CD4-positive, alpha-beta T cell treated with Interleukin-2 at 100 ng/mL for 4 hours (primary cell): ENCODE data around the gene ACTMAP.
"Not testable (repeated sequence)": the region's sequence is repeated elsewhere in the genome, so short reads cannot be mapped to it uniquely, and the experiment has no call there.

Experiments
- DNase-seq: peaks from one replicate; pipeline ENCODE4 v3.0.0-alpha.2; 2020; ENCODE audit warnings: low spot score

Gene ACTMAP

GRCh38 chr19:40750058-40750873, at the start of gene ACTMAP:
ACTMAP (minus strand) TSS chr19:40750477; CDS start chr19:40749803, 674 bp downstream.
- peak; percentile 100 for DNase-seq

GRCh38 chr19:40799558-40800338, 49.5 kb upstream of the ACTMAP start:
- no peak for DNase-seq

- peak; percentile 100 for DNase-seq
Measured at GRCh38 chr19:40798683-40799557, 48.6 kb upstream of the ACTMAP start, which contains the start of gene EGLN2. EGLN2 (plus strand) TSS chr19:40799191; CDS start chr19:40800573, 1,382 bp downstream.

- peak; percentile 73 for DNase-seq
Measured at GRCh38 chr19:40797963-40798682, 47.8 kb upstream of the ACTMAP start.

- DNase-seq: no peak
Measured at GRCh38 chr19:40797166-40797962, 47.1 kb upstream of the ACTMAP start.

- DNase-seq: no peak
Measured at GRCh38 chr19:40791996-40792395, 41.7 kb upstream of the ACTMAP start.

- DNase-seq: no peak
Measured at GRCh38 chr19:40791349-40791748, 41.1 kb upstream of the ACTMAP start.

- no peak for DNase-seq
Measured at GRCh38 chr19:40786060-40787037, 36.1 kb upstream of the ACTMAP start.

- no peak for DNase-seq
Measured at GRCh38 chr19:40785526-40785925, 35.2 kb upstream of the ACTMAP start.

- DNase-seq: not testable (repeated sequence)
Measured at GRCh38 chr19:40784146-40784545, 33.9 kb upstream of the ACTMAP start.

GRCh38 chr19:40783711-40784110, 33.4 kb upstream of the ACTMAP start:
- no peak for DNase-seq

GRCh38 chr19:40781140-40781539, 30.9 kb upstream of the ACTMAP start:
- DNase-seq: no peak

GRCh38 chr19:40780582-40780981, 30.3 kb upstream of the ACTMAP start:
- DNase-seq: no peak

- no peak for DNase-seq
Measured at GRCh38 chr19:40778706-40779284, 28.5 kb upstream of the ACTMAP start.

- DNase-seq: peak; percentile 100
Measured at GRCh38 chr19:40777937-40778705, 27.8 kb upstream of the ACTMAP start, which contains the start of gene RAB4B. RAB4B (plus strand) TSS chr19:40778247; CDS start chr19:40778376, 129 bp downstream.

- DNase-seq: no peak
Measured at GRCh38 chr19:40777645-40777936, 27.3 kb upstream of the ACTMAP start.

GRCh38 chr19:40776932-40777644, 26.8 kb upstream of the ACTMAP start:
- DNase-seq: peak; percentile 95

- no peak for DNase-seq
Measured at GRCh38 chr19:40776364-40776763, 26.1 kb upstream of the ACTMAP start.
